DMS53 treated with DMSO at 0.1 percent for 48 hours (cell line): ENCODE results near the gene BCL6.

Experiments used
- DNase-seq: peaks from one replicate; lab custom pipeline; 2025; ENCODE audit not compliant: unreplicated experiment; lab: John Stamatoyannopoulos, UW

BCL6 gene

DNA sequence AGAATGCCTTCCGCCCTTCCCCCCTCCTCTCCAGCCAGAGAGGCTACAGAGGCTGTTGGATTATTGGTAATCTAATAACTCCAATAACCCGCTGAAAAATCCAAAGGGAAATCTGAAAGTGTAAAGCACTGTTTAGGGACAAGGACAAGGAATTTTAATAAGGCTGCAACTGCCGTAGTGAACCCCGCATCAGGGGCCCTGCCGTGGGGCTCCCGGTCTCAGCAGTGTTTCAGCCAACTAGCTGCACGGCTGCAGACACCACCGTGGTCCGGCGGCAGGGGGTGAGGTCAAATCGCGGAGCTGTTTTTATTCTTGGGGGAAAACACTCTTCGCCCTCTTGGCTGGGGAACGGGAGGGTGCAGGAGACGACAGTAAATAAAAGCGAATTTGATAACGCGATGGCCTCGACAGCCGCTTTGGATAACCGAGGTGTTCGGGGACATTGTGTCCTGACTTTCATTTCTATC is 6.1 kb downstream of the BCL6 start:
- DNase-seq = no peak

DNA sequence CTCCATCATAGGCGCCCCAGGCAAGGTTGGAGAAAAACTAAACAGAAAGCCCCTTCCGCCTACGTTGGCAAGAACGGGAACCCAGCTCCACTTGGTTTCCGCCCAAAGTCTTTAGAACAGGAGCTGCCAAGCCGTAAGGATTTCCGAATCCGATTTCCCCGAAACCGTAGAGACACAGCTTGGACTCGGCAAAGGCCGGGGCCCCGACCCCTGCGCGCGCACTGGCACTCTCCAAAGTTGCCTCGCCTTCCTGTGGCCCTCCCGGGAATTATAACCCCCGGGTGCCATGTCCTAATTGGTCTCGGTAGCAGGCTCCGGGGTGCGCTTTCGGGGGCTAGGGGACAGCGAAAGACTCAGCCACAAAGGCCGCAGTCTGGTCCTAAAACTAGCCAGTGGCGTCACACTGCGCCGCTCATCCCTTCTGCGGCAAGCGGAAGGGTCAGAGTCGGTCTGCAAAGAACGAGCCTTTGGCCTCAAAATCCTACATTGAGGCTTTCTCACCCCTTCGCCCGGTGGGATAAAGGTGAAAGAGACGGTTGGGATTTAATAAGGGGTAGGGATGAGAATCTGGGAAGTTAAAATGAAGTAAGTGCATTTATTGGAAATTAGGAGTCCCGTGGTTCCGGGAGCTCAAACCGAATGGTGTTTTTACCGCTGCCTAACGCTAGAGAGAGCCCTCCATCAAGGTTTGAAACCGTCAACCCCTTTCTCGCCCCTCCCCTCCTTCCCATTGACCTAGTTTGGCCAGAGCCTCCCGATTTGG is 6.8 kb downstream of the BCL6 start:
- DNase-seq = peak; percentile 47

DNA sequence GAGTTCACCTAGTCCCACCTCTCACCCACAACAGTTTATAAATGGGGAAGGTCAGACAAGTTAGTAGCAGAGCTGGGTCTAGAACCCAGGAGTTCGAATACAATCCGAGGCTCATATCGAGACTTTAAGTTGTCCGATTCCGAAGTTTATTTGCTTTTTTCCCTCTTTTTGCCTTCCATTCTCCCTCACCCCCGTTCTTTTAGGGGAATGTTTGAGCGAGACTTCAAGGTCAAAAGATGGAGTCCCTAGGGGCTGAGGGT is 7.3 kb downstream of the BCL6 start:
- DNase-seq = no peak

DNA sequence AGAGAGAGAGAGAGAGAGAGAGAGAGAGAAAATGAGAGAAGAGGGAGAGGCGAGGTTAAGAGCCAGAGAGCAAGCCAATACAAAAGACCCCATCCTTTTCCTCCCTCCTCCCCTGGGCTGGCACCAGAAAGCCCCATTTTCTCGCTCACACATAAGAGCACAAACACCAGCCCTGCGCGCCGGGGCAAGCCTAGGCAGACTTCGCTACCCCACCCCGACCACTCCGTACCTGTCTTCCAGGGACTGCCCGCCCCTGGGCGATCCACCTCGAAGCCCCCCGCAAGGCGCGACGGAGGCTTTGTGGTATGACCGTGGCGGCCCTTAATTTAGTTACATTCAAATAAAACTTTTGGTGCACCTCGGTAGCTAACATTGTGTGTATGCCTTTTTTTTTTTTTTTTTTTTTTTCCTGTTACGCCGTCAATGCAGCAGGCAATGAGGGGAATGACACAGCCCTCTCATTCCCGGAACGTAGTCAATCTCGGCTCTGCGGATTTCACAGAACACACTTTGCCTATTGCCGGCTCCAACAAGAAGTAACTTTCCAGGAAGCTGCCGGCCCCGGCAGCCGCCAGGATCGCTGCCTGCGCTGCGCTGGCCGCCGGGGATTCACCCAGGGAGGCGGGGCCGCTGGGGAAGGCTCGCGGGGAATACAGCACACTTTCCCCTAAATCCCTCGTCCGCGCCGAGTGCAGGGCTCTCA is 7.7 kb downstream of the BCL6 start:
- no peak for DNase-seq

DNA sequence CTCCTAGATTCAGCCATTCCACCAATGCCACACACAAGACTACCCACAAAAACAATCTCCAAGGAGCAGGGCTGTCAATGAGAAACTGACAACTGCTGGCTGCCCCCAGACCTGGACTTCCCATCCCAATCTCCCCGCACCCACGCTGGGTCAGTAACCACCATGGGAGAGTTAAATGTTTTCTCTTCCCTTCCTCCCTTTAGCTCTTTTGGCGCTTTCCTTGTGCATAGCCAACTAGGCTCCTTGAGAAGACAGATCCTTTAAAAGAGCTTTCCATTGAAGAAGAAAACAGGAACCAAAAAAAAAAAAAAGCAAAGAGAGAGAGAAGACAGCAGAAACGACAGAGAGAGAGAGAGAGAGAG is 8.3 kb downstream of the BCL6 start:
- DNase-seq = no peak

DNA sequence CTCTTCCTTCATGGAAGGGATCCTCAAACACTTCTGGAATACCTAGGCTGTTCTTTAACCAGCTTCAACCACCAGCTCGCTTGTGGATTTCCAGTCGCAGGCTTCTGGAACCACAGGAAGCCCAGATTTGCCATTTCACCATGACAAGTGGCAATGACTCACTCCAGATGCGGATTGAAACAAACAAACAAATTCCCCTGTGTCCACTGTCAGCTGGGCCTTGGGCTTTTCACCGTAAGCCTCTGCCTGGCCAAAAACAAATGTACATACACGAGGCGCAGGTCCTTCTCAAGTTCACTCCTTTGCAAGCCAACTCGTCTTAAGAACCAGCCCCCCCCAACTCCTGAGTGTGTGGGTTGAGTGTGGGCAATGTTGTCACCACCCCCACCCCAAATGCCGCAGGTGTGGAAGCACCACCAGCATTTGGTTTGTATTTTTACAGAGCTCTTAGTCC is 8.8 kb downstream of the BCL6 start:
- peak; percentile 44 for DNase-seq

DNA sequence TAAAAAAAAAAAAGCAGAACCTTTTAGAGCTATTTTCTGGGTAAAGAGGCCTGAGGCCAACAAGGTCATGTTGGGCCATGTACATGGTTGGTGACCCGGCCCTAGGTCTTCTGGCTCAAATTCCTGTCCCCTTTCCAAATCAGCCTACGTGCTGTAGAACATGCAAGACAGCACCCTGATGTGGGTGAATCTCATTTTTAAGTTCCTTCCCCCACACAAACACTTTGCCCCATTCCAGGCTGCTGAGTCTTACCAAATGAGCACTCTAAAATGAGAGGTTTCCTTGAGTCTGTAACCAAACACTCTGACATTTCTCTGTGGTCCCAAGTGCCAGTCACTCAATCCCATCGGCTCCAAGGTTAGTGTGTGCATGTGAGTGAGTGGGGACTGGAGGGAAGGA is 9.4 kb downstream of the BCL6 start:
- no peak for DNase-seq

DNA sequence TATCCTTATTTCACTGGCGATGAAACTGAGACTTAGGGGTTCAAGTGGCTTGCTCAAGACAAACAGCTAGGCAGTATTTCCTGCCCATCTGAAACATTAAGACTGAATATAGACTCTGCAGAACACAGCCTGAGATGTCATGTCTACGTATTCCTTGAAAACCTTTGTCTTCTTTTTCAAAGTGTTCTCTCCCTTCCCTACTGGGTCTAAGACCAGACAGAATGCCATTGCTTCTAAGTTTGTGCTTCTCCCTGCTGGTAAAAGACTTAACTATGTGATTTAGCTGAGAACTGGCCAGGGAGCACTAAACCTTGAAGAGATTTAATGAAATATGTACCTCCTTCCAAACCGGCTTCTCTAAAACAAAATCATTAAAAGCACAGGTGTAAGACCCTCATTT is 9.9 kb downstream of the BCL6 start:
- no peak for DNase-seq

DNA sequence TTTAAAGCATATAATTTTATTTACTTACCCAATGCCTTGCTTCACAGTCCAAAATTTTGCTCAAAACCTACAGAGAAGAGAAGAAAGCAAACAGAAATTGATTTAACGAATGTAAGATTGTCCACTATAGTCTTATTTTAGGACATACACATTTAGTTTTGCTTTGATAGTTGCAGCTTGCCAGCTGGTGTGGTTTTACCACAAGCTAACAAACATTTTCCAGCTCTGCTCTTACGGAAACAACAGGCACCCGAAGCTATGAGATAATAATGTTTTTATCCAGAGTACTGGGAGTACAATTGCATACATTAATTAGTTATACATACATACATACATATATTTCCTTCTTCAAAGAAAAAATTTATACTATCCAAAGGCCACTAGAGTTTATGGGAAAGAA is 10.4 kb downstream of the BCL6 start:
- DNase-seq = no peak

DNA sequence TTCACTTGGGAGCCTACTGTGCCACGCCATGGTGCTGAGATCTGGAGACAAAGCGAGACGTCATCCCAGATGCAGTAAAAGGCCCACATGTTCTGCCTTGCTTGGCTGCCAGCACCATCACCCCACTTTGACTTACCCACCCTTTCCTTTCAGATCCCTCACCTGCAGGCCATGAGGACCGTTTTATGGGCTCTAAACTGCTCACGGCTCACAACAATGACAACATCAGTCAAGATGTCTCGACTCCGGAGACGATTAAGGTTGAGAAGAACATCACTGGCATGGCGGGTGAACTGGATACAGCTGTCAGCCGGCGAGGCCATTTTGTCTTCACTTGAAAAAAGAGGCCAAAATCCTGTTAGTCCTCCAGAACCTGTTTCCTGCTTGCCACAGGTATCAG is 11.9 kb downstream of the BCL6 start:
- no peak for DNase-seq

DNA sequence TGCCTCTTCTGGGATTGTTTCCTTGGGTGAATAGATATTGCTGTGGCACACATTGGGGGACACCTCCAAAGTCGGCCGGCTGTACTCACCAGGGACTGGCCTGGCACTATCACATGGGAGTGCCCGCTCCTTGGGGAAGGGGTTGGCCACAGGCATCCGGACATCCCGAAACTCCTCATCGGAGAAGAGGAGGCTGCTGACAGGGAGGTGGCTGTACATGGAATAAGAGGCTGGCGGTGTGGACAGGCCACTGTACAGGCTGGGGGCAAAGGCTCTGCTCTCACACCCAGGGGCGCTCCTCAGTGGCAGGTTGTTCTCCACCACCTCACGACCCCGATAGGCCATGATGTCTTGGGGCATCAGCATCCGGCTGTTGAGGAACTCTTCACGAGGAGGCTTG is 15.7 kb downstream of the BCL6 start:
- DNase-seq = no peak

DNA sequence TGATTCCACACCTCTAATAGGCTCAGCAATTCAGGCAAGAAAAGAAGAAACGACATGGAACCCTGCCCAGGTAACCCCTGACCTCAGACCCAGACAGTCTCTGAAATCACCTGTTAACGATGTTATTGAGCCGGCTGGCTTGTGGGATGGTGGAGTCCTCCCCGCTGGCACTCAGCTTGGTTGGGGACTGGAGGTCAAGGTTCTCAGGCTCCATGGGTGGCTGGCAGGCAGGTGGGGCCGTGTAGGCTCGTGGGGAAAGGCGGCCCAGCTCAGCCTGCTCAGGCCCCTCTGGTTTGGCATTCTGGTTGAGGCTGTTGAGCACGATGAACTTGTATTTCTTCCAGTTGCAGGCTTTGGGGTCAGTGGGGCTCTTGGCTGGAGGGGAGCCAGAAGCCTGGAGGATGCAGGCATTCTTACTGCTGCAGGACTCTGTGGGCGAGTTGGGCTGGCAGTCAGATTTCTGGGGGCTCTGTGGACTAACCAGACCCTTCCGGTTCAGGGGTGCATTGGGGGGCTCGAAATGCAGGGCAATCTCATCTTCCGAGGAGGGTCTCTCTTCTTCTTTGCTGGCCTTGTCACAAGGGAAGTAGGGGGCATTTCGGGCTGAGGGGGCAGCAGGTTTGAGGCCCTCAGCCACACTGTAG is 16.2 kb downstream of the BCL6 start:
- no peak for DNase-seq

DNA sequence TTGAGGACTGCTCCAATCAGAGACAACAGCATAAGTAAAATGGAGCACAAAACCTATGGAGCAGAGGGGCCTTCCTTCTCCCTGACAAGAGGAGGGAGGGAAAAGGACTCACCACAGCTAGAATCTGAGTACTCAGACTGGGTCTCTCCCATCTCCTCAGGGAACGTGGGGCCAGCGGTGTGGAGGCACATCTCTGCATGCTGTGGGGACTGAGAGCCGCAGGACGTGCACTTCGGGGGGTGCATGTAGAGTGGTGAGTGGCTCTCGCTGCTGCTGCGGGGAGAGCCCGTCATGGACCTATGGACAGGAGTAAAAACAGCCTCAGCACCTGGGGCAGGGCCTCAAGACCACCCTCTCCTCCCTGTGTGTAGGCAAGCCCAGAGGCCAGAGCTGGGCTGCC is 17.0 kb downstream of the BCL6 start:
- no peak for DNase-seq

DNA sequence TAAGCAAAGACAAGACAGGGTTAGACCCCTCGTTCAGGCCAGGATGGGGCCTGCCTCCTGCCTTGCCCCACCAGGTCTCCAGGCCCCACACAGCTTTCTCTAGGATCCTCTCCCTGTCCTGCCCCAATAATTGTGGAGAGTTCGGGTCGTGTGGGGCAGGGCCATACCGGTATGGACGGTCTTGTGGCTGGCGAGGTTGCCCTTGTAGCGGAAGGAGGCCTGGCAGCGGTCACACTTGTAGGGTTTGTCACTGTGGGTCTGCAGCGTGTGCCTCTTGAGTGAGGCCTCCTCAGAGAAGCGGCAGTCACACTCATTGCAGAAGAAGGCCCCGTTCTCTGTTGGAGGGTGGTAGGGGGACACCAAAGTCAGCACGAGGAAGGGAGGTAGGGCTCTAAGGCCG is 18.7 kb downstream of the BCL6 start:
- no peak for DNase-seq

DNA sequence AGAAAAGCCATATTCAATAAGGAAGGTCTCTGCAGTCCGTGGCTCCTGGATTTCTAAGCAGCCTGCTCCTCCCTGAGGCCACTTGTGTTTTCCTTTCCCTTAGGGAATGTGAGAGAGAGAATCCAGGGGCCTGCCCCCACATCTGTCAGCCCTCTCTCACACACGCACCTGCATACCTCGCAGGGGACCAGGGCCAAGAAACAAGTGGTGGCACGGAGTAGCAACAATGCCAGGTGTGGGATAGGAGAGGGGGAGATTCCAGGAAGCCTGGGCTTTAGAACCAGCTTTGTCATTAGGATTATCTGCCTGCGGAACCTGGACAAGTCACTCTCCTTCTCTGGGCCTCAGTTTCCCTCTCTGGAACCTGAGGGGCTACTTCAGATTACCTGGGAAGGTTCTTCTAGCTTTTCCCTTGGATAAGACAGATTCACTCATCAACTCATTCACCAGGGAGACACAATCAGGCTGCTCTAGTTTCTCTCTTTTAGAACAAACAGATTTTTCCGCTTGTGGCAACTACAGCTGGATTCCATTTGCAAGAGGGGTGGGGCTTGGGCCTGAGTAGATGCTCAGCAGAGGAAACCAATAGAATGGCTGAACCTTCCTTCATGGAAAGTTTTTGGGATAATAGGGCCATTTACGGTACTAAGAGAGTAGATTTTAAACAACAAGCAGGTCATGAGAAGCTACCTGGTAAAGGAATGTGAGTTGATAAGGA is 19.5 kb downstream of the BCL6 start:
- no peak for DNase-seq

DNA sequence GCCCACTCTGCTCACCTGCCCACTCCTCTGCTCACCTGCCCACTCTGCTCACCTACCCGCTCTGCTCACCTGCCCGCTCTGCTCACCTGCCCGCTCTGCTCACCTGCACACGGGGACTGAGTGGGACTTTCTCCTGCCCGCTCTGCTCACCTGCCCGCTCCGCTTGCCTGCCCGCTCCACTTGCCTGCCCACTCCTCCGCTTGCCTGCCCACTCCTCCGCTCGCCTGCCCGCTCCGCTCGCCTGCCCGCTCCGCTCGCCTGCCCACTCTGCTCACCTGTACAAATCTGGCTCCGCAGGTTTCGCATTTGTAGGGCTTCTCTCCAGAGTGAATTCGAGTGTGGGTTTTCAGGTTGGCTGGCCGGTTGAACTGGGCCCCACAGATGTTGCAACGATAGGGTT is 20.0 kb downstream of the BCL6 start:
- DNase-seq = no peak

DNA sequence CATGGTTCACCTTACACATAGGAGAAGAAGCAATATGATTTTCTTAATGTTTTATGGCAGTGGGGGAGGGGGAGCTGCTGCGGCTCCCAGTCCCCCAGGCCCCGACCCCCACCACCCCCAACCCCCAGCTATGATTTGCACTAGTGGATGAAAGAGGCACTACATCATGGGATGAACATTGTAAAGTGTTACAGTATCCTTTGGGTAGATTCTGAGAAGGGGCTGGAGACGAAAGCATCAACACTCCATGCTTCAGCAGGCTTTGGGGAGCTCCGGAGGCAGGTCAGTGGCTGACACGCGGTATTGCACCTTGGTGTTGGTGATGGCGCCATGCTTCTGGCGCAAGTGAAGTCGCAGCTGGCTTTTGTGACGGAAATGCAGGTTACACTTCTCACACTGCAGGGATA is 23.1 kb downstream of the BCL6 start:
- no peak for DNase-seq

DNA sequence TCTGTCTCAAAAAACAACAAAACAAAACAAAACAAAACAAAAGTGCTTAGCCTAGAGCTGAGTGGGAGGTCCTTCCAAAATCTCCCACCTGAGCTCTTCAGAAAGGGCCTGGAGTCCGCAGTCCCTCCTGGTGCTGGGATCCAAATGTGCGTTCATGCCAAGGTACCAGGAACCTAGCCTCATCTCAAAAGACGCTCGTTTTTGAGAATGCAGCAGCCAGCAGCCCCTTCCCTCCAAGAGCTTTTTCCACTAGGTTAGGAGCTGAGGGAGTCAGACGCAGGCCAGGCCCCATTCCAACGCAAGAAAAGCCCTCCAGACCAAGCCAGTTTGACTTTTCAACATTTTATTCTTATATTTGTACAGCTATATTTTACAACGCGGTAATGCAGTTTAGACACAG is 24.2 kb downstream of the BCL6 start:
- DNase-seq = no peak

DNA sequence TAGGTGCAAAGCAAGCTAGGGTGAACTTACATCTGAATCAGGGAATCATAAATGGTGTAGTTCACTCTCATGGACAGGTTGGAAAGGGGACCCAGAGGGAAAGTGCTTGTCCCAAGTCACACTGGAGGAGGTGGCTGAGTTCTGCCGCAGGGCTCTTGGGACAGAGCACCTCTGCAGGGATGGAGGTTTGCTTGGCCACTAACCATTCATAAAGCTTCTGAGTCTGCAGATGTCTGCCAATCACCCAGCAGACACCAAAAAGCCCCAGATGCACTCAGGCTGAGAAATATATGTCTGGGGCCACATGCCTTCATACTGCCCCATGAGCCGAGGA is 25.0 kb downstream of the BCL6 start:
- DNase-seq = no peak

DNA sequence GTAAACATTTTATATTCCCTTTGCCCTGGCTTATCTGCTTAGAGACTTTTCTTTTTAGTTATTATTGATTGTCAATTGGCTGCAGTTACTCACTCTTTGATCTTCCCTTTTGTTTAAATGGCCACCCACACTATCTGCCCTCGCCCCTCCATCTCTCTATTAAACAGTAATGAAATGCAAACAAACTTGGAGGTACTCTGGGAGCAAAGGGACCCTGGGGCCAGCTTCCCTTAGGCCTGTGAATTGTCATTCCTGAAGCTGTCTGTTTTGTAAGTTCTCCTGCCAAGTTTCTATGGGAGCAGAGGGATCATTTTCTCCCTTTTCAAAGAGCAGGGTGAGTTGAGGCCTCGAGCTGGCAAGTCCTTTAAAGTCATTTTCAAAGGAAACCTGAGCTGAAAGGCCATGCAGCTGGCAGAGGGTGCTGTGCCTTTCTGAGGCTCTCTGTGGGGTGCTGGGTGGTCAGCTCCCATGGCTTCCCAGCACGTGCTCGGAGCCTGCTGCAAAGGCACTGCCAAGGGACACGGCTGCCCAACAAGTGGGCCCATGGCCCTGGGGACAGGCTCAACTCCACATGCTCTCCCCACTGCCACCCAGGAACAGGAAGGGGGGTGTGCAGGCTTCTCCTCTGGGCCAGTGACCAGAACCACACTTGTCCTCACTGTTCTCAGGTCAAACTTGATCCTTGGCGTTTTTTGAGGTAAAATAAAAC is 25.5 kb downstream of the BCL6 start:
- DNase-seq = no peak

DNA sequence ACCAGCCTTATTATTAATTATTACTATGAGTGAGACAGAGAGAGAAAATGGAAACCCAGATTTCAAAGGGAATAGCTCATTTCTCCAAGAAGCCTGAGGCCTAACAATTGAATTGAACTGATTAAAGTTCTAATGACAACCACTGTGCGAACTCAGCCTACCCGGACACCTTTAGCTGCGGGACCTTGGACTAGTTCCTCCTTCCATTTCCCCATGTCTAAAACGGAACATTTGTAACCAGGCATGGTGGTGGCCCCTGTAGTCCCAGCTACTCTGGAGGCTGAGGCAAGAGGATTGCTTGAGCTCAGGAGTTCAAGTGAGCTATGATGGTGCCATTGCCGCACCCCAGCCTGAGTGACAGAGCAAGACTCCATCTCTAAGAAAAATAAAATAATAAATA is 26.5 kb downstream of the BCL6 start:
- DNase-seq = no peak
